ENCODE measurements around the gene AK2.

GRCh38 chr1:32983020-32983419, 53.7 kb downstream of the AK2 start:
- TF ChIP-seq CTCF (IDR thresholded peaks at IDR 0.05) (no peak), EZH2 (IDR thresholded peaks at IDR 0.05; ENCODE audit: borderline replicate concordance, insufficient read depth, low read depth, low read length, poor library complexity, severe bottlenecking) (no peak)
